CD4-positive, alpha-beta T cell treated with Interleukin-4 for 4 hours (primary cell): ENCODE data around the gene AVPI1.
A peak's percentile ranks its signal among the peaks of the same experiment; 100 is the strongest.
"Not testable (repeated sequence)": the region's sequence is repeated elsewhere in the genome, so short reads cannot be mapped to it uniquely, and the experiment has no call there.

Experiments
- DNase-seq: peaks from one replicate; pipeline ENCODE4 v3.0.0-alpha.2; 2020

The AVPI1 gene

GRCh38 chr10:97711640-97712572 is 24.9 kb upstream of the AVPI1 start:
- no peak for DNase-seq

- DNase-seq = peak; percentile 41
Observed at GRCh38 chr10:97708976-97709946, 22.2 kb upstream of the AVPI1 start.

DNA sequence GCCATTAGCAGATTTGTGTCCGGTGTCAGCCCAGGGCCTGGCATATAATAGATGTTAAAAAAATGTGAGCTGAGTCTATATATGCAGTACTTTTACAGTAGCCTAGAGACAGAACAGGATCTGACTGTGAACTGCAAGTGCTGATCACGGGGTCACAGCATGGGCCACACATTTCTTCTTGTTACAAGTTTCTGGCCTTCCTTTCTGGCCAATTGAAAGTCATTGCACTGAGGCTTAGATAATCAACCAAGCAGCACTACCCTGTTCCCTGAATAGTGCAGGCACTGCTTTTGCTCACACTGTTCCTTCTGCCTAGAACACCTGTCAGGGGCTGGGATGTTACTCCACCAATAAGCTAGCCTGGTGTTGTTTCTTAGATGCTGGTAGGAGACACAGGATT is 21.1 kb upstream of the AVPI1 start:
- DNase-seq = no peak

- DNase-seq = no peak
Observed at GRCh38 chr10:97707134-97707861, 20.3 kb upstream of the AVPI1 start.

DNA sequence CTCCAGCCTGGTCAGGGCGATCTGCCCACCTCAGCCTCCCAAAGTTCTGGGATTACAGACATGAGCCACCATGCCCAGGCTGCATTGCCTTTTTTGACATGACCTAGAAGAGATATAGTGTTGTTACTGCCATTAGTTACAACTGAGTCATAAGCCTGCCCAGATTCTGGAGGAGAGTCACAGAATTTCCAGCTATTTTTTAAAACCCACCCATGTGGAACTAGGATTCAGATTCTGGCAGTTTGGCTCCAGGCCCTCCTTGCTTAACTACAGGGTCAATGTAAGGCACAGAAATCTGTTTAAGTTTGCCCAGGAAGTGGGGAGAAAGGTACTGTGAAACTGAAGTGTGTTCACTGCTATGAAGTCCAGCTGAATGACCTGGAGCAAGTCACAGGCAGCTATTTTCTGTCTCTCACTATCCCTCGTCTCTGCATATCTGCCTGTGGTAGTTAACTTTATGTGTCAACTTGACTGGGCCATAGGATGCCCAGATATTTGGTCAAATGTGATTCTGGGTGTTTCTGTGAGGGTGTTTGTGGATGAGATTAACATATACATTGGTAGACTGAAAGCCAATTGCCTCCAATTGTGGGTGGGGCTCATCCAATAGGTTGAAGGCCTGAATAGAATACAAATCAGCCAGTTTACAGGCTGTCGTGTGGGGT is 18.1 kb upstream of the AVPI1 start:
- DNase-seq = no peak

- no peak for DNase-seq
Observed at GRCh38 chr10:97704341-97704740, 17.3 kb upstream of the AVPI1 start.

DNA sequence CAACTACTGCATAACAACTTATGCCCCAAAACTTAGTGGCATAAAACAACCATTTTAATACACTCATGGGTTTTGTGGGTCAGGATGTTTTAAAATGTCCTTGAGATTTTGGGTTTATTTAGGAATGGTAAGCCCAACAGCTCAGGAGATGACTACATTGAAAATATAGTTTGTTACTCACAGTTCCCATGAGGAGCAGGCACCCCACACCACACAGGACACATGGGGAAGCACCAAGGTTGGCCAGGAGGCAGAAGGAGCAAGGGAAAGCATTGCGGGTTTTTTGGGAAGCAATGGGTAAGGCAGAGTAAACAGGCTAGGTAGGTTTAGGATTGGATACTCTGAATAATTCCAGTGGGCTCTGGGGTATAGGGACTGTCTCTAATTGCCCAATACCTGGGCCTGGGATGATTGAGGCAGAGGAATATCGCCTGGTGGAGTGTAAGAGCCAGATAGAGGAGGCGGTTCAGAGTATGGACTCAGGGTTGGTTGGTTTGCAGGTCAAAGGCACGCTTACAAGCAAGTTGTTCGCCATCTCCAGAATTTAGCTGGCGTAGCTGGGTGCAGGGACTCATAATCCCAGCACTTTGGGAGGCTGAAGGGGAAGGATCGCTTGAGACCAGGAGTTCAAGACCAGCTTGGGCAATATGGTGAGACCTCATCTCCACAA is 16.5 kb upstream of the AVPI1 start:
- DNase-seq = no peak

GRCh38 chr10:97701438-97702069 is 14.5 kb upstream of the AVPI1 start:
- peak; percentile 67 for DNase-seq

DNA sequence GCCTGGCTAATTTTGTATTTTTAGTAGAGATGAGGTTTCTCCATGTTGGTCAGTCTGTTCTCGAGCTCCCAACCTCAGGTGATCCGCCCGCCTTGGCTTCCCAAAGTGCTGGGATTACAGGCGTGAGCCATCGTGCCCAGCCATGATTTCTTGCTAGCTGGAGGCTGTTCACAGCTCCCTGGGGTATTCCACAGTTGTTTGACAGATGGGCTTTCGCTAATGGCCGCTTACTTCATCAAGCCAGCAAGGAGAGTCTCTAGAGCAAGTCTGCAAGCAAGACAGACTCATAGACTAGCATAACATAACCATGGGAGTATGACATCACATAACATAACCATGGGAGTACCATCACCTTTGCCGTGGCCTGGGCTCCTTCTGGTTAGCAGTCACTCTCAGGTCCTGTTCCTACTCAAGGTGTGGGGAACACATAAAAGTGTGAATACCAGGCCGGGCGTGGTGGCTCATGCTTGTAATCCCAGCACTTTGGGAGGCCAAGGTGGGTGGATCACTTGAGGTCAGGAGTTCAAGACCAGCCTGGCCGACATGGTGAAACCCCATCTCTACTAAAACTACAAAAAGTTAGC is 11.1 kb upstream of the AVPI1 start:
- not testable (repeated sequence) for DNase-seq

- no peak for DNase-seq
Observed at GRCh38 chr10:97690133-97690532, 3.1 kb upstream of the AVPI1 start.

DNA sequence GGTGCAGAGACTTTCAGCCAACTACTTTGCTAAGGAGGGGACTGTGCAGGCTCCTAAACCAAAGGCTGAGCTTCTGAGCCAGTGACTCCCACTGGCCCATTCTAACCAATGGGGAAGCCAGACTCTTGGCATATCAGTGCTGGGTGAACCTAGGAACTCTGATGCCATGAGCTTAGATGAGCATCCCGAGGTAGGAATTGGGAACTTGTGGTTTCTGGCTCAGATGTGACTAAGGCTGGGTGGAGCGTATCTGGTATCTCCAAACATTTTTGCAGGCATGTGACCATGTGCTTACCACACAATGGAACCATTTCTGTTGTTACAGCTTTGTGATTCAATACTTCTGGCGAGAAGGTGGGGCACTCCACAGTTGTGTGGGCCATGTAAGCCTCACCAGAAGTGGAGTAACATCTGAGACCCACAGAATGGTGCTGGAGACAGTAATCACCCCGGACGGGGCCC is 2.5 kb upstream of the AVPI1 start:
- no peak for DNase-seq

DNA sequence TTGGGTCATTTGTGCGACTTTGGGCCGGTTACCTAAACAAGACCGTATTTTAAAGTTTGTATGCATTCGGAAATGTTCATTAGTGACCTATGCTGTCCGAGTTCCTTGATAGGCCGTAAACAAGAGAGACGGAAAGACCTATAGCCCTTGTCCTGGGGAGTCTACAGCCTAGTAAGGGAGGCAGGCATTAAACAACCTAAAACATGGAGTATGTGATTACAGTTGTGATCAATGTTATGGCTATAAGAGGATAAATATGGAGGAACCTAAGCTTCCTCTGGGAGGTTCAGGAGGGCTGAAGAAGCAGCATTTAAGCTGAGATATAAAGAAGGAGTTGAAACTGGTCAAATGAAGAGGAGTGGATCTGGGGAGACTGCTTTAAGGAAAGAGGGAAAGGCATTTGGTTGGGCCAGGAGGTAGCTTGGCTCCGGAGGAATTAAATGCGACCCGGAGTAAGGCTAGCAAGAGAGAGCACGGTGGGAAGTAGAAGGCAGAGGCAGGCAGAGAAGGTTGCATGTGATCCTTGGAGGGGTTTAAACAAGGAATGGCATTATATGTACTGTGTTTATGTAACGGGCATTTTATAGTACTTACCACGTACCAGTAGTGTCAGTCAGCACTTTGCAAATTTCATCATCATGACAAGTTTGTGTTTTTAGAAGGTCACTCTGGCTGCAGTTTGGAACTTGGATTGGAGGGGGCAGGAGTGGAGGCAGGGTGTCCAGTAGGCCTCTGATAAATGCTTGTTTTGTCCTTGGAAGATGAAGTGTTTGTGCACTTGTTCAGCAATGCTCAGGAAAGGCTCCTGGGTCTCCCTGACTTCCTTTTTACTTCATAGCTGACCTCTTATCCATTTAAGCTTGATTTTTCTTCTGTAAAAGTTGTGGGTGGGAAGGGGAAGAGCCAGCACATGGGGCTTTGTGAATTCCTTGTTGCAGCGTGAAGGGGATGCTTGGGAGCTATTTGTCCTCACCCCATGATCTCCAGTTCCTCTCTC is 1.0 kb upstream of the AVPI1 start:
- no peak for DNase-seq

DNA sequence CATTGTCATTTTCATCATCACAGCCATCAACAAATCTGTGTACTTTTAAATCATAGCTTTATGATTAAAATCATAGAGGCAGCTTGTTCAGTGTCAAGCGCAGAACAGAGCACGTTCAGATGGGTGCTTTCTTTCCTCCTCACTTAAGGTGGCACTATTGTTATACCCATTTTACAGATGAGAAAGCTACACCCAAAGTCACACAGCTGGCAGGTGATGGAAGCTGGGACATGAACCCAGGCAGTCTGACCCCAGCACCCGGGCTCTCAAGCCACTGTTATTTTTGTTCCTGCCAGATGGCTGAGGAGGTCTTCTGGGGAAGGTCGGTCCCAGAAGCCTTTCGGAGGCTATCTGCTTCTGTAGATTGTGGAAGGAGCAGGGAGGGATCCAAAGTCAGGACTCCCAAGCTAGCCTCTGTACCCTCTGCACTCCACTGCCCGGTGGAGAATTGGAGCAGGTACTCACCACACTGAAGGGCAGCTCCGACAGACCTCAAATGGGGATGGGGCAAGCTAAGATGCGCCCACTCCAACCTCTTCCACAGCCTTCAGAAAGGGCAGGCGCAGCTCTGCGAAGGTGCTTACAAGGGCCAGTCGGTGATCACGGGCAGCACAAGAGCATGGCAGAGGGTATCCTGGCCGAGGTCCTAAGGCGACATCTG is 610 bp downstream of the AVPI1 start:
- DNase-seq = peak; percentile 29

DNA sequence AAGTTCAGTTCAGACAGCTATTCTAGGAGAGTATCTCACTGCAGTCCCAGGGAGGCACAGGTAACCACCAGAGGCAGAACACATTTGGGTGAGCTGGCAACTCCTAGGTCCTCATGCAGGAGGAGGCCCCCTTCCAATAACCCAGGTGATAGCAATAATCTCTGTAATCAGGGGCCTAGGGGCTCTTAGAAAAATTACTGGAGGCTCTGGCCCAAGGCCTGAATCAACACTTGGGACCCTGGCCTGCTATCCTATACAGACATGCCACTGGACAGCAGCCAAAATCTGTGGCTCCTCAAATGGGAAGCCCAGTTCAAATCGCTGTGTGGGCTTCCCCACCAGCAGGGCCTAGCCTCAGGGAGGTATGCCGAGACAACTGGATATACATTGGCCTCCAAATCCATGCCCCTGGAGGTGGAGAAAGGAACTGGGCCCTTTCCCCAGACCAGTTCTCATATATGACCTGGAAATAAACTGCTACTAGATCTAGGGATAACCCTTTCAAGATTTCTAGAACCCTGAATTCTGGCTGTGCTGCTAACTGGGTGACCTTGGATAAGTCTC is 1.6 kb downstream of the AVPI1 start:
- no peak for DNase-seq

GRCh38 chr10:97684866-97685394 is 2.1 kb downstream of the AVPI1 start:
- DNase-seq = no peak

DNA sequence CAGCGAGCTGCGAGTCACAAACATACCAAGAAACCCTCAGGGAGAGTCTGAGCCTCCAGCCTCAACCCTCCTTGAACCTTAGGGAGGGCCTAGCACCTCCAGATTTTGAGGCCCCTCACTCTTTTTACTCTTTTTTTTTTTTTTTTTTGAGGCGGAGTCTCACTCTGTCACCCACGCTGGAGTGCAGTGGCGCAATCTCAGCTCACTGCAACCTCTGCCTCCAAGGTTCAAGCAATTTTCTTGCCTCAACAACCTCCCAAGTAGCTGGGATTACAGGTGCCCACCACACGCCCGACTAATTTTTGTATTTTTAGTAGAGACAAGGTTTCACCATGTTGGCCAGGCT is 2.7 kb downstream of the AVPI1 start:
- DNase-seq = not testable (repeated sequence)

DNA sequence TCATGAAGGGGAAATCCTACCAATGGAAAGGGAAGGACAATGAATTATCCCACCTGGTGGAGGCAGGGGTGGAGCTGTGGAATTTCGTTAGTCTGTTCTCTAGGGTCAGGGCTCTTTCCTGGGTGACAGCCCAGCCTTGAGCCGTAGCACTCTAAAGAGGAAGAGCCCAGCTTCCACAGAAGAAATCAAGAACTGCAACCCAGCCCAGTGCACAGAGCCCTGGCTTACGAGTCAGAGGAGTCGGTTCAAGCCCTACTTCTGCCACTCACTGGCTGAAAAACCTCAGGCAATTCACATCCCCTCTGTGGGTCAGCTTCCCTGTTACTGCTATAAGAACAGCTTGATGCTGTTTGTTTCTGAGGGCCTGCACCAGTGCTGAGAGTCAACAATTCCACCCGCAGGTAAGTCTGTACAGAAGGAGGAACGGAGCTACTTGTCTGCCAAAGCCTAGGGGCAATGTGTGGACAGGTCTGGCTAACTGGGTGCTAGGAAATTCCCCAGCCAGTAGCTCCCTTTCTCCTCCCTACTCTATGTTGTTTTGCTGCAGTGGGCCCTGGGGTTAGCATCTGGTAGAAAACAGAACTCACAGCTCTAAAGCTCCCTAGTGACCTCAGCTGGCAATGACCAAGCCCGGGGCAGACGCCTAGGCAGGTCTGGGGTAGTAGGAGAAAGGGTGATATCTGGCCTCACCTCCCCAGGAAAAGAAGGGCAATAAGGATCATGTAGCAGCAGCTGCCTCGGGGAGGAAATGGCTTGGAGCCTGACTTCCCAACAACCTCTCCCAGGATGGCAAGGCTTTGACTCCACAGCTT is 3.3 kb downstream of the AVPI1 start:
- DNase-seq = no peak
